ENCODE data around the gene WDR20.

GRCh38 chr14:102185360-102185759, 45.7 kb downstream of the WDR20 start:
- TF ChIP-seq EZH2 (IDR thresholded peaks at IDR 0.05; ENCODE audit: insufficient read depth, poor library complexity, severe bottlenecking), result no peak
- no peak for TF ChIP-seq EZH2phosphoT487 (IDR thresholded peaks at IDR 0.05; ENCODE audit: insufficient read depth, low read depth)

All from GM23248 (cell line).